Small intestine (tissue), 7 donors: ENCODE results near the gene SLC49A4. TPM values are rescaled to one million over a fixed set of nuclear protein-coding genes. Genes with fewer than 3 reads are reported as not detected.
A peak's percentile ranks its signal among the peaks of the same experiment; 100 is the strongest.

Source experiments
- DNase-seq, 2 donors: peaks; one replicate each; pipeline versions ENCODE4 v3.0.0 to v3.0.0-alpha.2; 2013
- FAIRE-seq: peaks from 2 replicates; lab custom pipeline; 2012; peaks lifted over from hg19 to GRCh38; lab: Jason Lieb, UNC
- H3K27ac ChIP-seq, 3 donors: one replicate each; pipeline ENCODE4 v1.5.1; 2013; ENCODE audit warnings: low read length in 2 of 3, mild to moderate bottlenecking in 2 of 3, control low read depth in 1 of 3, inconsistent platforms in 1 of 3, low read depth in 1 of 3, moderate library complexity in 1 of 3
- H3K27me3 ChIP-seq, 3 donors: one replicate each; pipeline ENCODE4 v1.6.1; 2013; ENCODE audit warnings: low read length in 3 of 3, inconsistent platforms in 1 of 3; ENCODE audit not compliant: control insufficient read depth in 3 of 3, insufficient read depth in 3 of 3
- H3K36me3 ChIP-seq, 3 donors: one replicate each; pipeline ENCODE4 v1.6.1; 2013; ENCODE audit warnings: low read length in 3 of 3, inconsistent platforms in 1 of 3, low read depth in 1 of 3, mild to moderate bottlenecking in 1 of 3, moderate library complexity in 1 of 3; ENCODE audit not compliant: control insufficient read depth in 3 of 3, insufficient read depth in 2 of 3
- H3K4me1 ChIP-seq, 3 donors: one replicate each; pipeline ENCODE4 v1.6.1; 2013; ENCODE audit warnings: low read length in 2 of 3, inconsistent platforms in 1 of 3, low read depth in 1 of 3, mild to moderate bottlenecking in 1 of 3, moderate library complexity in 1 of 3; ENCODE audit not compliant: control insufficient read depth in 3 of 3, insufficient read depth in 2 of 3
- H3K4me3 ChIP-seq, 3 donors: one replicate each; pipeline ENCODE4 v1.5.1; 2013; ENCODE audit warnings: low read length in 3 of 3, control low read depth in 1 of 3, inconsistent platforms in 1 of 3, low read depth in 1 of 3, mild to moderate bottlenecking in 1 of 3, moderate library complexity in 1 of 3
- H3K9me3 ChIP-seq, 2 donors: one replicate each; pipeline ENCODE4 v1.6.1; 2013; ENCODE audit warnings: low read depth in 1 of 2, low read length in 1 of 2; ENCODE audit not compliant: control insufficient read depth in 2 of 2, insufficient read depth in 1 of 2
- WGBS, 3 donors: extraction: QIAGEN DNeasy Blood & Tissue Kit; methylation state at CpG; one replicate each; pipeline ENCODE4 v1.1.7; 2013; 5-methylcytosine and 5-hydroxymethylcytosine counted together
- polyA plus RNA-seq, 4 donors: library from polyadenylated mRNA; stranded (reverse) in 3 of 4; unstranded in 1 of 4; fragments of 200-250 nt in 3 of 4; fragments of 120-200 nt in 1 of 4; gene quantifications; one replicate each; pipeline versions ENCODE4 v1.2.1 to v1.2.3, GENCODE V29; 2013
- donor health status: healthy with polysubstance abuse.
- donor health status: control.
- donor health status: control.
- donor health status: Bipolar disorder and iron deficiency.
- donor health status: healthy.

Gene SLC49A4
- polyA plus RNA-seq, 4 donors, result 1.8 to 27.5 (median 3.4) TPM

DNA sequence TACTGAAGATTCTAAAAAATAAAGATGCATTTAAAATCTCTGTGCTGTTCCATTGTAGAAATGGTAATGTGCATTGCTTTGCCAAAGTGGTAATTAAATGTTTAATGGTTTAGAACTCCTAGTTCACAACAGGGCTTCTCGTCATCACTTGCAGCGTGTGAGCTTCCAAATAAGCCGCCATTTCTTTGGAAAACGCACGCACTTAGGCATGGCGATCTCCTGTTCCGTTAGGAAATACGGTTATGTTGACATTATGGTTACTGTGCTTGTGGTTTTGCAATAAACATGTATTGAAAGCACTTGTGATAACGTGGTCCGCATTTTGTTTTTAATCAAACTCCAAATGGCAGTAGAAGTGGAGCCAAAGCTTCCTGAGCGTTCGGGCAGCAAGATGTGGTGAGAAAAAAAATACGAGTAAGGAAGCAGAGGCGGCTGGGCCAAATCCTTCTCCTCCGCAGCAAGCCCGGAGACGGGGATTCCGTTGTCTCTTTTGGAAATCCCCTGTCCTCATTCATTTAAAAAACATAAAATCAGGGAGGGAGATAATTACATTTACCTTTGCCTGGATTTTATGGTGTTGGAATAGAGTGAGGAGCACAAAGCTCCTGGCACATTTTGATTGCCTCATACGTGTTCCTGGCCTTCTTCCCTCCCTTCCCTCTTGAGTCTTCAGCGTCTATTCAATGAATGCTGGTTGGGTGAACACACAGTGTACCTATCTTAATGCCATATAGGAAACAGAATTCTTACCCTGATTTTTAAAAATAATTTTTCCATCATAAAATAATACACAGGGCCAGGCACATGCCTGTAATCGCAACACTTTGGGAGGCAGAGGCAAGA, 97.5 kb downstream of the SLC49A4 start:
- peaks cover 0 to 21% (median 0%) of the 10 kb centered on the region in 3 donors for H3K4me1 ChIP-seq
- no peak overlapping the region for H3K4me3 ChIP-seq
- peaks cover 0 to 3% (median 0%) of the 10 kb centered on the region in 3 donors for H3K27me3 ChIP-seq
- H3K27ac ChIP-seq, result no peak overlapping the region
- no peaks in the 10 kb centered on the region for H3K9me3 ChIP-seq
- no peaks in the 10 kb centered on the region for H3K36me3 ChIP-seq
- FAIRE-seq (no peak), DNase-seq (no peak)
- 88 to 92% (median 91%) methylated on average over 21 of the region's 21 CpGs for WGBS, 3 donors

DNA sequence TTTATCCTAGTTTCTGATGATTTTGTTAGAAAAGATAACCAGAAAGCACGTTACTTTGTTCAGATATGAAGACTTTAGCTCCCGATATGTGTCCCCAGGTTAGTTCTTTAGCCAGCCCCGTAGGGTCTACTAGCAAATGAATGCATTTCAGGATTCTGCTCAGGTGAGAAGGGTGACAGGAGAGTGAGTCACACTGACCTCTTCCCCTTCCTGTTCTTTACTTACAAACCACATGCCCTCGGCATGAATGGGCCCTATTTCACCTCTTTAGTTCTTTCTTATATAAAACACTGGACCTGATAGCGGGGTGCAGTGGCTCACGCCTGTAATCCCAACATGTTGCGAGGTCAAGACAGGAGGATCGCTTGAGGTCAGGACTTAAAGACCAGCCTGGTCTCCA, 98.4 kb downstream of the SLC49A4 start:
- WGBS, 3 donors, result 82 to 84% (median 82%) methylated on average over 8 of the region's 8 CpGs
- Histone ChIP-seq H3K27ac (no peak overlapping the region), H3K4me1 (peaks cover 0 to 21% (median 0%) of the 10 kb centered on the region in 3 donors), H3K4me3 (no peak overlapping the region), H3K27me3 (peaks cover 0 to 3% (median 0%) of the 10 kb centered on the region in 3 donors), H3K9me3 (no peaks in the 10 kb centered on the region), H3K36me3 (no peaks in the 10 kb centered on the region)
- DNase-seq (no peak), FAIRE-seq (no peak)

DNA sequence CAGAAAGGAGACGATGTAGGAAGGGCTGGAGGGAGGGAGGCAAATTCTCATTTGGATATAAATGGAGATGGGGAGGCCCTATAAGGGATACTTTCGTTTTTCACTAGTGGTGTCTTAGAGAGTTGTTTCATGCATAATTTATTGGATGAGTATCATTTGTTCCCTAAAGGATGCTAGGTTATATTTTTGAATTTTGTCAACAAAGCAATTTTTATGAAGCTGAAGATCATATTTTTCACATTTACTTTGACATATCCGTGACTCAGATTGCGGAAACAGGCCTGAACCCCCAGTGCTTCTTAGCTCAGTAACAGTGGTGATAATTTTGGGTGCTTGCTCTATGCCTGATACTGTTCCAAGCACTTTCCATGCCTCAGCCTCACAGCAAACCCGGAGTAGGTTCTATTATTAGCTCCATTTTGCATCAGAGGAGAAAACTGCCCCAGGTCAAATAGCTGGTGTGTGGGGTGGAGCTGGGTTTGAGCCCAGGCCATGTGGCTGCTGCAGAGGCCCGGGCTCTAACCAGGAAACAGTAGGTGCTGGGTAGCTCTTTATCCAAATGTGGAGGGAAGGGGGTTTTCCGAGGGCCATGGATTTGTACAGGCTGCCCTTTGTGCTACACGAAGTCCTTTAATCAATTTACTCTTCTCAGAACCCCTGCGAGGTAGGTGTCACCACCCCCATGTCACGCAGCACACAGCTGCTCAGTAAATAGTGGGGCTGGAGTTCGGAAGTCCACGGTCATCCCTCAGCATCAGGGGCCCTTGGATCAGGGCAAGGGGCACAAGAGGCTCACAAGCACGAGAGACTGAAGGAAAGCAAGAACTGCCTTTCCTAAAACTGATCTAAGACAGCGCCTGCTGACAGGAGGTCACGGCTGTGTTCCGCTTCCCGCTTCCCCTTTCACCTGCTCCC, 99.1 kb downstream of the SLC49A4 start:
- H3K9me3 ChIP-seq, result no peaks in the 10 kb centered on the region
- peak in 1 of 2 donors; percentile 56 for DNase-seq
- no peak overlapping the region for H3K4me3 ChIP-seq
- FAIRE-seq, result no peak
- H3K27ac ChIP-seq, result peak overlapping the region in 1 of 3 donors; percentile 59
- H3K4me1 ChIP-seq, result peaks cover 0 to 21% (median 0%) of the 10 kb centered on the region in 3 donors
- no peaks in the 10 kb centered on the region for H3K36me3 ChIP-seq
- peaks cover 0 to 3% (median 0%) of the 10 kb centered on the region in 3 donors for H3K27me3 ChIP-seq
- WGBS, 3 donors, result 52 to 69% (median 66%) methylated on average over 17 of the region's 17 CpGs

DNA sequence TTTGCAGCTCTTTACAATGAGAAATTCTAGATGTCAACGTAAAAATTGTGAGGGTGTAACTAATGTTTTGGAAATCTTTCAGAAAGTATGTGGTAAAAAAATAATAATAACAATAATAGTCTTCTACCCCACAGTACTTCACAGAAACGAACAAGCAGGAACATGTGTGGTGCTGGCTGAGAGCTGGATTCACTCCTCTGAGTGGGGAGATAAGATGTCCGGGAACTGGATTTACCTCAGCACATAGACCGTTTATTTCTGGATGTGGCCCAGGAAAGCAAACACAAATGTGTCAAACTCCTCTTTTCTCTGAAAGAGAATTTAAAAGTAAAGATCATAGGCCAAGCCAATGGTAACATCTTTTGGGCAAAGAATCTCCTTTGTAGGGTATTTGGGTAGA, 103.4 kb downstream of the SLC49A4 start:
- DNase-seq (no peak), FAIRE-seq (no peak)
- 32 to 56% (median 40%) methylated on average over 4 of the region's 4 CpGs for WGBS, 3 donors
- Histone ChIP-seq H3K9me3 (no peaks in the 10 kb centered on the region), H3K4me3 (no peak overlapping the region), H3K36me3 (no peaks in the 10 kb centered on the region), H3K27ac (no peak overlapping the region), H3K27me3 (peaks cover 0 to 3% (median 0%) of the 10 kb centered on the region in 3 donors), H3K4me1 (peaks cover 0 to 9% (median 0%) of the 10 kb centered on the region in 3 donors)

DNA sequence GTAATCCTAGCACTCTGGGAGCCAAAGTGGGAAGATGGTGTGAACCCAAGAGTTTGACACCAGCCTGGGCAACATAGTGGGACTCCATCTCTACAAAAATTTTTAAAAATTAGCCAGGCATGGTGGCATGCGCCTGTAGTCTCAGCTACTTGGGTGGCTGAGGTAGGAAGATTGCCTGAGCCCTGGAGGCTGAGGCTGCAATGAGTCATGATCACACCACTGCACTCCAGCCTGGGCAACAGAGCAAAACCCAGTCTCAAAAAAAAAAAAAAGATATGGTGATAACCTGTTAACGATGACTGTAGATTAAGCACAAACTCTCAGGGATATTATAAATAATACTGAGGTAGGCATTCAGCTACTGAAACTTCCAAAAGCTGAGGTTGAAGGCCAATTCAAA, 107.5 kb downstream of the SLC49A4 start:
- Histone ChIP-seq H3K36me3 (no peaks in the 10 kb centered on the region), H3K4me1 (peaks cover 0 to 4% (median 0%) of the 10 kb centered on the region in 3 donors), H3K27me3 (no peaks in the 10 kb centered on the region), H3K27ac (no peak overlapping the region), H3K4me3 (no peak overlapping the region), H3K9me3 (no peaks in the 10 kb centered on the region)
- no peak for FAIRE-seq
- 65 to 82% (median 68%) methylated on average over 2 of the region's 2 CpGs for WGBS, 3 donors
- no peak for DNase-seq

DNA sequence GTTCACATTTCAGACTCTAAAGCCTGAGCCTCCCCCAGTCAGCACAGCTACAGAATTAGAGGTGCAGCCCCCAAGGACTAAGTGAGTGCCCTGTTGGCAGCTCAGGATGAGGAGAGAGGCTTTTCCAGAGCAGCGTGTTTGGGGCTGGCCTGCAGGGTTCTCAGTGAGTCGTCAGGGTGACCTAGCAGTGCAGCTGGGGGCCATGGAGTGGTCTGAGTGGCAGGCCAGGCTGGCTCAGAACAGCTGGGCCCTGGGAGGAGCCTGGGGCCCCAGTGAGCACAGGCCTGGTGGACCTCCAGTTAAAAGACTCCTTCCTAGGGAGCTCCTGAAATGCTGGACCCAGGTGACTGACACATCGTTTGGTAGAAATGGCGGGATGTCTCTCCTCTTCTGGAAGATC, 108.3 kb downstream of the SLC49A4 start:
- DNase-seq (no peak), FAIRE-seq (no peak)
- no peaks in the 10 kb centered on the region for H3K27me3 ChIP-seq
- WGBS, 3 donors, result 57 to 69% (median 67%) methylated on average over 4 of the region's 4 CpGs
- no peaks in the 10 kb centered on the region for H3K9me3 ChIP-seq
- no peak overlapping the region for H3K4me3 ChIP-seq
- peaks cover 0 to 4% (median 0%) of the 10 kb centered on the region in 3 donors for H3K4me1 ChIP-seq
- no peaks in the 10 kb centered on the region for H3K36me3 ChIP-seq
- H3K27ac ChIP-seq, result no peak overlapping the region

DNA sequence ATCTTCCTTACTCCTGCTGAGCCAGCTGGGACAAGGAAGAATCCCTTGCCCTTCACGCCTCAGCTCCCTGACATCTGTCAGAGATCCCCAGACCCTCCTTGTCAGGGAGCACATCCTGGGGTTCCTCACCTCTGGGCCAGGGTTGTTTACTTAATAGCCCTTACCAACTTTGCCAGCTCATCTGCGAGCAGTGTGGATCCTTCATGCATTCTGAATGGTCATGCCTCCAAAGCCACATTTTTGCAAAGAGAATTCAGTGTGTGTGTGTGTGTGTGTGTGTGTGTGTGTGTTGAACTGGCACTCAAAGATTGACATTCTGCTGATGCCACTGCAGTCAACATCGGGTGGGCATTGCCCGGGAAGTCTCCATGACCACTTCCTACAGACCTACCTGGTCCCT, 112.6 kb downstream of the SLC49A4 start:
- peaks cover 0 to 8% (median under 1%) of the 10 kb centered on the region in 3 donors for H3K27me3 ChIP-seq
- FAIRE-seq (no peak), DNase-seq (no peak)
- peaks cover 0 to 4% (median 0%) of the 10 kb centered on the region in 3 donors for H3K4me1 ChIP-seq
- H3K27ac ChIP-seq, result no peak overlapping the region
- H3K9me3 ChIP-seq, result no peaks in the 10 kb centered on the region
- H3K36me3 ChIP-seq, result no peaks in the 10 kb centered on the region
- H3K4me3 ChIP-seq, result no peak overlapping the region
- 91 to 95% (median 92%) methylated on average over 4 of the region's 4 CpGs for WGBS, 3 donors

DNA sequence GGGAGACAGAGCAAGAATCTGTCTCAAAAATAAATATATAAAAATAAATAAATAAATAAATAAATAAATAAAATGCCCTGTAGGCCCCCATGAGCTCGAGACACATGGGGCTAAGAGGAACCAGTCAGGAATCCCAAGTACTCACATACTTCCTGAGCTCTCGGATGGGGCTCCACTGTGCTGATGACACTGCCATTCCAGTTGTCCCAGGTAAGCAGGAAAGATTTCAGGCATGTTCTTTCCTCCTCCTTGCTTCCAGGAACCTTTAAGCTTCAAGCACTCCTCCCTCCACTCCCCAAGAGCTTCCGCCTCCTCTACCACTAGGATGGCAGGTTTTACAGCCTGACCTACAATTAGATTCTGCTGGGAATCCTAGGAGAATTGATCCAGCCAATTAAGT, 113.4 kb downstream of the SLC49A4 start:
- no peak for FAIRE-seq
- H3K4me3 ChIP-seq, result no peak overlapping the region
- H3K4me1 ChIP-seq, result peaks cover 0 to 4% (median 0%) of the 10 kb centered on the region in 3 donors
- H3K36me3 ChIP-seq, result no peaks in the 10 kb centered on the region
- DNase-seq, result no peak
- H3K9me3 ChIP-seq, result no peaks in the 10 kb centered on the region
- WGBS, 3 donors, result 87 to 89% (median 87%) methylated on average over 3 of the region's 3 CpGs
- peaks cover under 1 to 14% (median 3%) of the 10 kb centered on the region in 3 donors for H3K27me3 ChIP-seq
- no peak overlapping the region for H3K27ac ChIP-seq
